GM12878 (cell line): Measurements from ENCODE around the gene NTRK3. TPM values are rescaled to one million over a fixed set of nuclear protein-coding genes. Genes with fewer than 3 reads are reported as not detected.

Source experiments
- ATAC-seq: fragments of 200-7000 bp; cut with Tn5 transposase; 3 replicates; pipeline ENCODE4 v1.9.1; 2020; ENCODE audit warnings: mild to moderate bottlenecking, moderate library complexity
- BruUV-seq: library from RNA; stranded (reverse); fragments of 400-500 nt; replicated peaks from 2 replicates; lab custom pipeline; 2021; lab: Mats Ljungman, UMichigan
- CTCF ChIA-PET: fragments of 300-600 bp; sonication (Branson Sonifier 250); formaldehyde crosslinking; extraction: SDS; loops from one replicate; lab custom pipeline; 2021; ENCODE audit warnings: inconsistent platforms; lab: Yijun Ruan, JAX
- POLR2A ChIA-PET: fragments of 350-600 bp; formaldehyde crosslinking; extraction: SDS; loops from one replicate; lab custom pipeline; 2021; ENCODE audit warnings: inconsistent platforms; lab: Charles Lee
- RAD21 ChIA-PET: fragments of 300-600 bp; sonication (Branson Sonifier 250); formaldehyde crosslinking; loops from one replicate; lab custom pipeline; 2023; ENCODE audit warnings: antibody characterized with exemption; ENCODE audit not compliant: unreplicated experiment; lab: Charles Lee
- SMC1A ChIA-PET: fragments of 300-600 bp; sonication (Branson Sonifier 250); formaldehyde crosslinking; loops from one replicate; lab custom pipeline; 2023; ENCODE audit not compliant: unreplicated experiment, uncharacterized antibody; lab: Charles Lee
- DNase-seq: peaks from one replicate; pipeline ENCODE4 v3.0.0-alpha.2; 2011; ENCODE audit warnings: low read depth, low spot score
- FAIRE-seq: peaks from 3 replicates; lab custom pipeline; 2011; peaks lifted over from hg19 to GRCh38; lab: Jason Lieb, UNC
- H2AFZ ChIP-seq: 2 replicates; pipeline ENCODE4 v1.6.0; 2011; ENCODE audit warnings: low read depth, low read length, control low read depth; ENCODE audit not compliant: control insufficient read depth
- H3K27ac ChIP-seq: 2 replicates; pipeline ENCODE4 v1.5.1; 2011; ENCODE audit warnings: control low read depth; ENCODE audit not compliant: control insufficient read depth, insufficient read depth
- H3K27me3 ChIP-seq, 2 experiments: replicated peaks in 1 of 2; 2 replicates each; pipeline versions ENCODE4 v1.6.0 to v1.6.1; 2011; ENCODE audit warnings: low read length in 1 of 2; ENCODE audit not compliant: control insufficient read depth in 2 of 2, insufficient read depth in 2 of 2
- H3K36me3 ChIP-seq, 2 experiments: 2 replicates each; pipeline ENCODE4 v1.5.1; 2011; ENCODE audit warnings: low read length in 1 of 2; ENCODE audit not compliant: control insufficient read depth in 2 of 2, insufficient read depth in 2 of 2
- H3K4me1 ChIP-seq: 2 replicates; pipeline ENCODE4 v1.6.1; 2011; ENCODE audit warnings: mild to moderate bottlenecking, low read length, moderate library complexity, mixed read lengths; ENCODE audit not compliant: control insufficient read depth, insufficient read depth
- H3K4me2 ChIP-seq: 2 replicates; pipeline ENCODE4 v1.6.0; 2011; ENCODE audit warnings: control low read depth; ENCODE audit not compliant: control insufficient read depth, insufficient read depth
- H3K4me3 ChIP-seq: fragments of 200-600 bp; sonication (generic); 2 replicates; pipeline ENCODE4 v1.5.1; 2016
- H3K79me2 ChIP-seq: 2 replicates; pipeline ENCODE4 v1.6.0; 2011; ENCODE audit warnings: low read length; ENCODE audit not compliant: control insufficient read depth, insufficient read depth
- H3K9ac ChIP-seq: 2 replicates; pipeline ENCODE4 v1.8.0; 2011; ENCODE audit warnings: low read length, control low read depth, mixed read lengths; ENCODE audit not compliant: control insufficient read depth, insufficient read depth
- H3K9me3 ChIP-seq: replicated peaks from 3 replicates; pipeline ENCODE4 v1.5.1; 2011; ENCODE audit warnings: mild to moderate bottlenecking, low read length; ENCODE audit not compliant: control insufficient read depth, insufficient read depth
- H4K20me1 ChIP-seq: 2 replicates; pipeline ENCODE4 v1.6.0; 2011; ENCODE audit not compliant: control insufficient read depth, insufficient read depth
- MEF2B ChIP-seq: fragments of 450-650 bp; IDR thresholded peaks from 2 replicates; pipeline ENCODE4 v1.6.1; 2018; ENCODE audit warnings: mild to moderate bottlenecking, moderate library complexity; ENCODE audit not compliant: partially characterized antibody, poor library complexity, severe bottlenecking
- RCOR1 ChIP-seq: conservative IDR thresholded peaks from 2 replicates; pipeline ENCODE4 v1.6.1; 2012; ENCODE audit warnings: low read depth, low read length, improper control_type of control experiment
- RFX5 ChIP-seq: IDR thresholded peaks from 2 replicates; pipeline ENCODE4 v1.6.1; 2011; ENCODE audit warnings: low read depth, low read length, improper control_type of control experiment
- RUNX3 ChIP-seq: IDR thresholded peaks from 2 replicates; pipeline ENCODE4 v1.6.1; 2012; ENCODE audit warnings: low read length, inconsistent platforms
- SREBF1 ChIP-seq: IDR thresholded peaks from 2 replicates; pipeline ENCODE4 v1.6.1; 2012; ENCODE audit warnings: mild to moderate bottlenecking, low read length
- SRF ChIP-seq, 2 experiments: IDR thresholded peaks; 2 replicates each; pipeline ENCODE4 v1.6.1; 2011; ENCODE audit warnings: low read depth in 2 of 2, low read length in 2 of 2, mild to moderate bottlenecking in 1 of 2, moderate library complexity in 1 of 2
- SUPT20H ChIP-seq: IDR thresholded peaks from 2 replicates; pipeline ENCODE4 v1.6.1; 2011; ENCODE audit warnings: low read depth, mild to moderate bottlenecking, low read length, moderate library complexity, borderline replicate concordance; ENCODE audit not compliant: control insufficient read depth
- WGBS: methylation state at CpG from one replicate; pipeline ENCODE4 v1.1.6; 2016; ENCODE audit warnings: low lambda C conversion rate; ENCODE audit not compliant: insufficient replicate concordance, insufficient coverage; ENCODE audit errors: missing lambda C conversion rate; 5-methylcytosine and 5-hydroxymethylcytosine counted together
- in situ Hi-C: fragments of 300-500 bp; cut with MboI; formaldehyde crosslinking; loops from 9 replicates; pipeline ENCODE4 v1.14.3; 2018; ENCODE audit warnings: mixed read lengths
- intact Hi-C: fragments of 100-400 bp; cut with micrococcal nuclease; formaldehyde crosslinking; loops from one replicate; pipeline ENCODE4 v1.14.2; 2022; ENCODE audit not compliant: unreplicated experiment
- polyA plus RNA-seq, 11 experiments: library from polyadenylated mRNA; depleted of rRNA in 4 of 11; unstranded in 6 of 11; stranded (reverse) in 5 of 11; fragments of >200 nt; fragmentation: Nextera tagmentation in 4 of 11; fragmentation: Illumina TruSeq in 1 of 11; extraction: Ambion mirVana in 4 of 11; extraction: Trizol in 1 of 11; gene quantifications; 1 replicate in 1 of 11; 2 replicates in 10 of 11; pipeline versions ENCODE4 v1.2.1 to v1.2.3, GENCODE V29; 2011 to 2016; ENCODE audit warnings: inconsistent platforms in 2 of 11, missing spikeins in 2 of 11, low read depth in 1 of 11
- total RNA-seq, 4 experiments: library from RNA; depleted of rRNA in 3 of 4; stranded (reverse); fragments of >200 nt in 3 of 4; fragmentation: Illumina TruSeq in 1 of 4; extraction: Trizol in 1 of 4; gene quantifications; 2 replicates each; pipeline versions ENCODE4 v1.2.1 to v1.2.3, GENCODE V29; 2013 to 2021
- TF ChIP-seq, protein P1 (sequence below): fragments of 450-650 bp; formaldehyde crosslinking; IDR thresholded peaks from 2 replicates; pipeline ENCODE4 v1.5.0; 2022; ENCODE audit warnings: mild to moderate bottlenecking, missing genetic modification characterization

NTRK3 gene
- total and polyA plus RNA-seq, 10 of the 15 experiments (the other 5 are each of a cell fraction or from before 2014, with no cell fraction given), result not detected

DNA sequence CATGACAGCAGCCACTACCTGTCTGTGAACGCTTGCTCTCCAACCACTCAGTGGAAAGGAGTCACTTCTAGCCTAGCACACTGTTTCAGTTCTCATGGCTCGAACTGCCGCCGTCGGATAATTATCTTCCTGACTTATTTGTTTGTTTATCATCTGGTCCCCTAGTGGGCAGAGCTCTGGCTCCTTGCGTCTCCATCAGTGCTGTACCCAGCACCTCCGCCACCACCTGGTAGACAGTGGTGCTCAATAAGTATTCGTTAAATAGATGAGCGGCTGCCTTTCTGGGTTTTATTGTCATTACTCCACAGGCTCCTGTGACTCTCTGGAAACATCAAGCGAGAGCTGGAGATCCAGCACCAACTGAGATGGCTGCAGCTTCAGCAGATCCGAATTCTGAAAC, 297.5 kb downstream of the NTRK3 start:
- ATAC-seq, result no peak
- H3K4me1 ChIP-seq, result no peaks in the 10 kb centered on the region
- H3K27ac ChIP-seq, result no peak overlapping the region
- ChIA-PET RAD21 (no interaction called here), POLR2A (no interaction called here), SMC1A (interaction anchor here (0.7 kb wide), 1 partner anchor 9 kb away, joined by 3 read pairs; no protein-coding TSS in a partner anchor), CTCF (no interaction called here)
- no peak overlapping the region for H3K4me3 ChIP-seq
- no TSS peak for BruUV-seq
- no peak overlapping the region for H2AFZ ChIP-seq
- no peak overlapping the region for H3K4me2 ChIP-seq
- H3K36me3 ChIP-seq, result no peaks in the 10 kb centered on the region
- TF ChIP-seq, protein P1, sequence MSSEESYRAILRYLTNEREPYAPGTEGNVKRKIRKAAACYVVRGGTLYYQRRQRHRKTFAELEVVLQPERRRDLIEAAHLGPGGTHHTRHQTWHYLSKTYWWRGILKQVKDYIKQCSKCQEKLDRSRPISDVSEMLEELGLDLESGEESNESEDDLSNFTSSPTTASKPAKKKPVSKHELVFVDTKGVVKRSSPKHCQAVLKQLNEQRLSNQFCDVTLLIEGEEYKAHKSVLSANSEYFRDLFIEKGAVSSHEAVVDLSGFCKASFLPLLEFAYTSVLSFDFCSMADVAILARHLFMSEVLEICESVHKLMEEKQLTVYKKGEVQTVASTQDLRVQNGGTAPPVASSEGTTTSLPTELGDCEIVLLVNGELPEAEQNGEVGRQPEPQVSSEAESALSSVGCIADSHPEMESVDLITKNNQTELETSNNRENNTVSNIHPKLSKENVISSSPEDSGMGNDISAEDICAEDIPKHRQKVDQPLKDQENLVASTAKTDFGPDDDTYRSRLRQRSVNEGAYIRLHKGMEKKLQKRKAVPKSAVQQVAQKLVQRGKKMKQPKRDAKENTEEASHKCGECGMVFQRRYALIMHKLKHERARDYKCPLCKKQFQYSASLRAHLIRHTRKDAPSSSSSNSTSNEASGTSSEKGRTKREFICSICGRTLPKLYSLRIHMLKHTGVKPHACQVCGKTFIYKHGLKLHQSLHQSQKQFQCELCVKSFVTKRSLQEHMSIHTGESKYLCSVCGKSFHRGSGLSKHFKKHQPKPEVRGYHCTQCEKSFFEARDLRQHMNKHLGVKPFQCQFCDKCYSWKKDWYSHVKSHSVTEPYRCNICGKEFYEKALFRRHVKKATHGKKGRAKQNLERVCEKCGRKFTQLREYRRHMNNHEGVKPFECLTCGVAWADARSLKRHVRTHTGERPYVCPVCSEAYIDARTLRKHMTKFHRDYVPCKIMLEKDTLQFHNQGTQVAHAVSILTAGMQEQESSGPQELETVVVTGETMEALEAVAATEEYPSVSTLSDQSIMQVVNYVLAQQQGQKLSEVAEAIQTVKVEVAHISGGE, result no peak
- TF ChIP-seq RCOR1 (no peak), SRF (IDR thresholded peaks at IDR 0.05; ENCODE audit: low read depth in 2 of 2, low read length in 2 of 2) (no peak), SREBF1 (no peak), SUPT20H (no peak), RFX5 (no peak), MEF2B (no peak), RUNX3 (no peak)
- H3K9ac ChIP-seq, result no peak overlapping the region
- H3K27me3 ChIP-seq, result no peaks in the 10 kb centered on the region
- in situ Hi-C loops (no loop called here), intact Hi-C loops (no loop called here)
- no peak for DNase-seq
- H3K79me2 ChIP-seq, result no peaks in the 10 kb centered on the region
- H4K20me1 ChIP-seq, result no peaks in the 10 kb centered on the region
- H3K9me3 ChIP-seq, result no peaks in the 10 kb centered on the region
- WGBS, result 52% methylated on average over 11 of the region's 11 CpGs
- FAIRE-seq, result no peak
